Endothelial cell of hepatic sinusoid (primary cell): Measurements from ENCODE around the gene UQCC3.
"Not testable (repeated sequence)": the region's sequence is repeated elsewhere in the genome, so short reads cannot be mapped to it uniquely, and the experiment has no call there.

ENCODE experiments used
- in situ Hi-C: cut with HindIII; loops from 2 replicates; pipeline ENCODE4 v1.10.0; 2017; ENCODE audit warnings: low sequenced_read_pairs

The UQCC3 gene

DNA sequence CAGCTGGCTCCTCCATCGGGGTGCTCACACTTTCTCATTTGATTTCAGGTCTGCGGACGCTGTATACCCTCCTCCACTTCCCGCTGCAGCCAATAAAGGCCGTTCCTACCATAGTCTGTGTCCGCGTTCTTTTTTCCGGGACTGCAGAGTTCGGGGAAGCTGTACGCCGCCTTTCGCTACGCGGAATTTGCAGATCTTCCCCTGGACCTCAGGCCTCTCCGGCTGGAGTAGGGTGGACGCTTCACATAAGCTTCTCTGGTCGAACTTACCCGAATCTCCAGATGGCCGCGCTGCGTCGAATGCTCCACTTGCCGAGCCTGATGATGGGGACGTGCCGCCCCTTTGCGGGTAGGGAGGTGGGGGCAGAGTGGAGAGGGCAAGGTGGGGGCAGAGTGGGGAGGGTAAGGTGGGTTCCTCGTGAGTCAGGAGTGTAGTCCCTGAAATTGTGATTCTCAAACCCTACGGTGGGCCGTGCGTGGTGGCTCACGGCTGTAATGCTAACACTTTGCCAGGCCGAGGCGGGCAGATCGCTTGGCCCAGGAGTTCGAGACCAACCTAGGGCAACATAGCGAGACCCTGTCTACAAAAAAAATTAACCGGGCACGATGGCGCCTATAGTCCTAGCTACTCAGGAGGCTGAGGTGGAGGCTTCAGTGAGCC, 5.7 kb upstream of the UQCC3 start:
- in situ Hi-C loops: no loop called here

DNA sequence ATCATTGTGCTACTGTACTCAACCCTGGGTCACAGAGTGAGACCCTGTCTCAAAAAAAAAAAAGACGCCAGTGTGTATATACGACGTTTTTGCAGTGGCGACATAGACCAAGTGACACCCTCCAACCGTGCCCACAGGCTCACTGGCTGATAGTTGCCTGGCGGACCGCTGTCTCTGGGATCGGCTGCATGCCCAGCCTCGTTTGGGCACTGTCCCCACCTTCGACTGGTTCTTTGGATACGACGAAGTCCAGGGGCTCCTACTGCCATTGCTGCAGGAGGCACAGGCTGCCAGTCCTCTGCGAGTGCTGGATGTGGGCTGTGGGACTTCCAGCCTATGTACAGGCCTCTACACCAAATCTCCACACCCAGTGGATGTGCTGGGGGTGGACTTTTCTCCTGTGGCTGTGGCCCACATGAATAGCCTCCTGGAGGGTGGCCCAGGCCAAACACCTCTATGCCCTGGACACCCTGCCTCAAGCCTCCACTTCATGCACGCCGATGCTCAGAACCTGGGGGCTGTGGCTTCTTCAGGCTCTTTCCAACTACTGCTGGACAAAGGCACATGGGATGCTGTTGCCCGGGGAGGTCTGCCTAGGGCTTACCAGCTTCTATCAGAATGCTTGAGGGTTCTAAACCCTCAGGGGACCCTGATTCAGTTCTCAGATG, 5.1 kb upstream of the UQCC3 start:
- in situ Hi-C loops: no loop called here

GRCh38 chr11:62667460-62667859, 4.0 kb upstream of the UQCC3 start:
- in situ Hi-C loops: no loop called here

DNA sequence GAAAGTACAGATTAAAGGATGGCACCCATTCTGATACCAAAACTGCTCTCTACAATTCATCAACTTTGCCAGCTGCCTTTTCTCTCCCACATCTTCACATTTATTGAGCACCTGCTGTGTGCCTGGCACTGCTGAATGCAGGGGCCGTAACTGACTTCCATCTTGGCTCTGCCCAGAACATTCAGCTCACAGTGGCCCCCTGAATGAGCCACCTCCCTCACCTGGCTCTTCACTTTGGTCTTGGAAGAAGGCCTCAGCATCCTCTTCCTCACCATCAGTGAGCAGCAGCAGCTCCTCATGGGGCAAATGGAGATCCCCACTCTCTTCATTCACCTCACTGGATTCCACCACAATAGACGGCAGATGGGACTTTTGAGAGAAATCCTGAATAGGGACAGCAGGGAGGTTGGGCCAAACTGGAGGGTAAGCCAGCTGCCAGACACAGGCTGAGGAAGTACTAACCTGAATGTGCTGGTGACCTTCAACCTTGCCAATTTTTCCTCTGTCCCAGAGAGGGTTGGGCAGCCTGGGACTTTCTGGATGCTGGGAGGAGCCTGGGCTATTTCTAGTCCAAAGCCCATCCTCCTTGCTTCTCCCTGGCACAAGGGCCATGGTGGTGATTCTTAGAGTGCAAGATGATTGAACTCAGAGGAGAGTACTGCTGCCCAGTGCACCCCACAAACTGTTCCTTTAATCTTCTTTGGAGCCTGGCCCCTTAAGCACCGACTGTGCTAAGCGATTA, 1.9 kb upstream of the UQCC3 start:
- in situ Hi-C loops: loop anchor here (5.0 kb wide), 1 partner anchor 103 kb away; the partner anchor contains the start of gene TAF6L

DNA sequence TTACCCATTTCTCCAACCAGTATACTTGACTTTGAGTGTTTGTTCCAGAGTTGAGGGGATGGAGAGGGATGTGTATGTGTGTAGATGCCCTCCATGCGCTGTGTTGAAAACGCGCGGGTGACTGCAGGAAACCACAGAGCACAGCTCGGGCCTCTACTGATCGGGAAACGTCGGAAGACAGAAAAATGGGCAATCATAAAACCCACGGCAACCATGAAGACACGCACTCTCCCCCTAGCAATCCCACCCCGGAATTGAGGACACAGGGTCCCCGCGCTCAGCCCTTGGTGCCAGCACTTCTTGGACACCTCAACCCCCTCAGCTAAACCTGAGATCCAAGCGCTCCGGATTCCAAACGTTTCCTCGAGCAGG, 251 bp upstream of the UQCC3 start:
- in situ Hi-C loops: loop anchor here (5.0 kb wide), 1 partner anchor 101 kb away; the partner anchor contains the start of gene TAF6L

DNA sequence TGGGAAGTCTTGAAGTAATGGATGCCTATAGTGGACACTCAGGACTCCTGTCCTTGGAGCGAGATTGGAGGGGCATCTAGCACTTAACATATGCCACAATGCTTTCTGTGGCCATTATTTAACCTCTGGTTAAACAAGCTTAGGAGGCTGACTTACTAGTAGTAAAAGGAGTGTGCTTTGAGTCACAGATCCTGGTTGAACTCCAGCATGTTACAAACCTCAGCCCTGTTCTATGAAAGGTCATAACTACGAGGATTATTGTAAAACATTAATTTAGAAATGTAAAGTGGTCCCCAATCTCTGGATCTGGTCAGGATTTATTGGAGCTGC, 1.7 kb downstream of the UQCC3 start:
- in situ Hi-C loops: loop anchor here (5.0 kb wide), 1 partner anchor 99 kb away; the partner anchor contains the start of gene TAF6L

DNA sequence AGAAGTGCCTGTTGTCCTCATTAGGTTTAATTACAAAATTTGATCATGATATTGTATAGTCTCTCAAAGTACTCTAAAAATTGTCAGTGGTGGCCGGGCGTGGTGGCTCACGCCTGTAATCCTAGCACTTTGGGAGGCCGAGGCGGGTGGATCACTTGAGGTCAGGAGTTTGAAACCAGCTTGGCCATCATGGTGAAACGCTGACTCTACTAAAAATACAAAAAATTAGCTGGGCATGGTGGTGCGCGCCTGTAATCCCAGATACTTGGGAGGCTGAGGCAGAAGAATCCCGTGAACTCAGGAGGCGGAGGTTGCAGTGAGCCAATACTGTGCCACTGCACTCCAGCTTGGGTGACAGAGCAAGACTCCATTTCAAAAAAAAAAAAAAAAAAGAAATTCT, 3.9 kb downstream of the UQCC3 start:
- in situ Hi-C loops: not testable (repeated sequence)

- in situ Hi-C loops: no loop called here
These were observed 5.2 kb downstream of the UQCC3 start for GRCh38 chr11:62676698-62677097.

GRCh38 chr11:62677156-62677555, 5.7 kb downstream of the UQCC3 start:
- in situ Hi-C loops: no loop called here

DNA sequence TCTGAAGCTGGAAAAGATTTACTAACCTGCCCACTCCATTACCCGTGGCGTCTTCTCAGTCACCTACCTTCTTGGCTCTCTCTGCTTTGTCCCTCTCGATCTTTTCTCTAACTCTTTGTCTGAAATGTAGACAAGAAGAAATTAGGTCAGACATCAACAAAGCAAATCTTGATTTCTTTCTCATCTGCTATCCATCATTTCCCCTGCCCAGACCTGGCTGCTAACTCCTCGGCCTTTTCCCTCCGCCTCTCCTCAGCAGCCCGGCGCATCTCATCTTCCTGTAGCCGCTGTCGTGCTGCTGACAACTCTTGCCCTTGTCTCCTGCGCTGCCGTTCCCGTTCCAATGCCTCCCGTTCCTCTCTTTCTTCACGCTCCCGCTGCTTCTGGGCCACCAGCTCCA, 6.2 kb downstream of the UQCC3 start:
- in situ Hi-C loops: no loop called here

- in situ Hi-C loops: no loop called here
These were observed 6.9 kb downstream of the UQCC3 start for GRCh38 chr11:62678433-62678769.

- in situ Hi-C loops: no loop called here
These were observed 7.6 kb downstream of the UQCC3 start, which contains the start of gene UBXN1 for GRCh38 chr11:62678770-62679696. Gene UBXN1, minus strand, starts transcription at chr11:62679073. Its CDS starts 150 bp downstream, at chr11:62678923.

DNA sequence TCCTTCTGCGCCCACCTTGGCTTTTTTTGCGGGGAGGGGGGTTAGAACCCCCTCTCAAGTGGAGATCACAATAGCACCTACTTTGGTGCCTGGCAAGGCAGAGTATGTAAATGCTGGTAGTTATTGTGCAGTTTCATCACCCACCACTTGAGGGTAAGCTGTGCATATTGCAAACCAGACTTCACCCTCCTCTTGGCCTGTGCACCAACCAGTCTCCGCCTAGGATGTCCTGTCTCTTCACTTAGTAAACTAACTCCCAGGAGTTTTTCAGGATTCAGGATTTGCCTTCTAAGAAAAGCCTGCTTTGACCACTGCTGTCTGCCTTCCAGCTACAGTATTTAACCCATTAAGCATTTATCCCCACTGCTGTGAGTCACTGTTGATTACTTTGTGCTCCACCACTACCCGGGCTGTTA, 9.4 kb downstream of the UQCC3 start:
- in situ Hi-C loops: no loop called here

DNA sequence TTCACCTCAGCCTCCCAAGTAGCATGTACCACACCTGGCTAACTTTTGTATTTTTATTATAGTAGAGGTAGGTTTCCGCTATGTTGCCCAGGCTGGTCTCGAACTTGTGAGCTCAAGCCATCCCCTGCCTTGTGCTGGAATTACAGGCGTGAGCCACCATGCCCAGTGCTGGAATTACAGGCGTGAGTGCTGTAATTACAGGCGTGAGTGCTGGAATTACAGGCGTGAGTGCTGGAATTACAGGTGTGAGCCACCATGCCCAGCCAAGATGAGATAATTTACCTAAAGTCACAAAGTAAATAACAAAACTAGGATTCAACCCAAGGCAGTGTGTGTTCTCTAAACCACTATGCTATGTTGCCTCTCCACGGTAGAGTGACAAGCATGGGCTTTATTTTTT, 11.0 kb downstream of the UQCC3 start:
- in situ Hi-C loops: no loop called here

GRCh38 chr11:62687508-62688396, 16.3 kb downstream of the UQCC3 start:
- in situ Hi-C loops: no loop called here

DNA sequence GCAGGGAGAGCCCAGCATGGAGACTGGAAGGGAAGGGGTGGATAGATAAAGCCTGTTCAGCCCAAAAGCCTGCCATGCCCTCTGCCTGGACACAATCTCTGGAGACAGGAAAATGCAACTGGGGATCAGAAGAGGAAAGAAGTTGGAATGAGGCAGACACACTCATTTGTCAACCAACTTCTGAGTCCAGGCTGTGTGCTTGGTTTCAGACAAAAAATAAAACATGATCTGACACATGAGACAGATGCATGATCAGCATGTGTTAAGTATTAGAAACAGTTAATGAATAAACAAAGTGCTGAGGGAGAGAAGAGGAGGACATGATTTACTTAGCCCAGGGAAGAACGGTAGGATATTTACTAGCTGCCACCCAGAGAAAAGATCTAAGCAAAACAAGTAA, 17.0 kb downstream of the UQCC3 start:
- in situ Hi-C loops: no loop called here

- in situ Hi-C loops: loop anchor here (10.0 kb wide), 1 partner anchor 125 kb away; no protein-coding TSS in a partner anchor
These were observed 18.1 kb downstream of the UQCC3 start, which contains the start of gene LRRN4CL for GRCh38 chr11:62689421-62690183. Gene LRRN4CL, minus strand, starts transcription at chr11:62689530. Its CDS starts 1,022 bp downstream, at chr11:62688508.

- in situ Hi-C loops: loop anchor here (10.0 kb wide), 1 partner anchor 129 kb away; no protein-coding TSS in a partner anchor
These were observed 22.2 kb downstream of the UQCC3 start for GRCh38 chr11:62693624-62694023.
